Inferior parietal cortex (tissue), 1 donor: ENCODE results near the gene MTMR11.
"Not testable (repeated sequence)": the region's sequence is repeated elsewhere in the genome, so short reads cannot be mapped to it uniquely, and the experiment has no call there.

Source experiments
- DNase-seq: peaks from one replicate; pipeline ENCODE4 v3.0.0-alpha.2; 2016; ENCODE audit errors: extremely low spot score

The MTMR11 gene, protein sequence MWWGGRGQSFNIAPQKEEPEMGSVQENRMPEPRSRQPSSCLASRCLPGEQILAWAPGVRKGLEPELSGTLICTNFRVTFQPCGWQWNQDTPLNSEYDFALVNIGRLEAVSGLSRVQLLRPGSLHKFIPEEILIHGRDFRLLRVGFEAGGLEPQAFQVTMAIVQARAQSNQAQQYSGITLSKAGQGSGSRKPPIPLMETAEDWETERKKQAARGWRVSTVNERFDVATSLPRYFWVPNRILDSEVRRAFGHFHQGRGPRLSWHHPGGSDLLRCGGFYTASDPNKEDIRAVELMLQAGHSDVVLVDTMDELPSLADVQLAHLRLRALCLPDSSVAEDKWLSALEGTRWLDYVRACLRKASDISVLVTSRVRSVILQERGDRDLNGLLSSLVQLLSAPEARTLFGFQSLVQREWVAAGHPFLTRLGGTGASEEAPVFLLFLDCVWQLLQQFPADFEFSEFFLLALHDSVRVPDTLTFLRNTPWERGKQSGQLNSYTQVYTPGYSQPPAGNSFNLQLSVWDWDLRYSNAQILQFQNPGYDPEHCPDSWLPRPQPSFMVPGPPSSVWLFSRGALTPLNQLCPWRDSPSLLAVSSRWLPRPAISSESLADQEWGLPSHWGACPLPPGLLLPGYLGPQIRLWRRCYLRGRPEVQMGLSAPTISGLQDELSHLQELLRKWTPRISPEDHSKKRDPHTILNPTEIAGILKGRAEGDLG

DNA sequence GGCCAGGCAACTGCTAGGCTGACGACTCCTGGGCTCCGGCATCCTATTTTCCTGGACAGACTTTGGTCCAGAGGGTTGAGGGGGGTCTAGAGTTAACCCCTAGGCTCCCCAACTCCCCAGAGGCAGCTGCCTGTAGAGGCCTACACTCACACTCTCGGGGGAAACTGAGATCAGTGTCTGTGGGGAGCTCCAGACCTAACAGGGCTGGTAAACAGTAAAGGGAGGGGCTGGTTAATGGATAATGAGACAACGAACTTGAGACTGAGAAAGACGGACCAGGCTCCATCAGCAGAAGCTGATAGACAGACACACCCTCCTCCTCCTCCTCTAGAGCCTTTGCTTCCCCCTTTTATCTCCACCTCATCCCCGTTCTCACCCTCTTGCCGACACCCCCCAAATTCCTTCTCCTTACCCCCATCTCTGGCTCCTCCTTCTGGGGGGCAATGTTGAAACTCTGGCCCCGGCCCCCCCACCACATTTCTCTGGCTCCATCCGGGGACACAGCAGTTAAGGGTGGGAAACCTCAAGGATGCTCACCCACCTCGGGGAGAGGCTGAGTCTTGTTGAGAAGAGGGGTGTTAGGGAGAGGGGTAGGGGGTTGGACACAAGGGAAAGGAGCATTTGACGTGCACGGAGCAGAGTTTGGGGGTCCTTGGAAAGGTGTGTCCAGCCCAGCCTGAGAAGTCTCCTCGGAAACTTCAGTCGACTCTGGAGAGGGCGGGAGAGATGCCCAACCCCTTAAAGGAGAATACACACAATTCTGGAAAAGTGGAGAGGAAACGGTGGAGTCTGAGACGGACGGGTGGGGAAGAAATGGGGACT lies at the start of gene MTMR11:
Gene MTMR11, minus strand, starts transcription at position 710 of the 822 bp plus-strand sequence. Its CDS starts 232 bp downstream, at position 478.
- peak; percentile 51 for DNase-seq

DNA sequence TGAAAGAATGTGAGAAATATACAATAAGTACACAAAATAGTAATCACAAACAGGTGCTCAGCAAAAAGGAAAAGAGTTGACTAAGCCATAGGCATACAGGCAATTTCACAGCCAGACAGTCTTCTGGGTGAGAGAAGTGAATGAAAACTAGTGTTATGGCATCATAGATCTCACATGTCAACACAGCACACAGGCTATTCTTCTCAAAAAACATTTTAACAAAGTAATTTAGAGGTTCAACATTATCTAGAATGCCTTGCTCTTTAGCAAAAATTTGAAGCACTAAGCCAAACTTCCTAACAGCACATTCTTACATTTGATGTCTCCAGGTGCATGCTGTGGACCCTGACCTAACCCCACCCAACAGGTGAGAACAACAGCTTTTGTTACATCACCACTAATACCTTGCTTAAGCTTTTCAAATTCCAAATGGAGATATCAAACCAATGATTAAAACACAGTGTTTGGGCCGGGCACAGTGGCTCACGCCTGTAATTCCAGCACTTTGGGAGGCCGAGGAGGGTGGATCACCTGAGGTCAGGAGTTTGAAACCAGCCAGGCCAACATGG lies 43.4 kb upstream of the MTMR11 start:
- no peak for DNase-seq

DNA sequence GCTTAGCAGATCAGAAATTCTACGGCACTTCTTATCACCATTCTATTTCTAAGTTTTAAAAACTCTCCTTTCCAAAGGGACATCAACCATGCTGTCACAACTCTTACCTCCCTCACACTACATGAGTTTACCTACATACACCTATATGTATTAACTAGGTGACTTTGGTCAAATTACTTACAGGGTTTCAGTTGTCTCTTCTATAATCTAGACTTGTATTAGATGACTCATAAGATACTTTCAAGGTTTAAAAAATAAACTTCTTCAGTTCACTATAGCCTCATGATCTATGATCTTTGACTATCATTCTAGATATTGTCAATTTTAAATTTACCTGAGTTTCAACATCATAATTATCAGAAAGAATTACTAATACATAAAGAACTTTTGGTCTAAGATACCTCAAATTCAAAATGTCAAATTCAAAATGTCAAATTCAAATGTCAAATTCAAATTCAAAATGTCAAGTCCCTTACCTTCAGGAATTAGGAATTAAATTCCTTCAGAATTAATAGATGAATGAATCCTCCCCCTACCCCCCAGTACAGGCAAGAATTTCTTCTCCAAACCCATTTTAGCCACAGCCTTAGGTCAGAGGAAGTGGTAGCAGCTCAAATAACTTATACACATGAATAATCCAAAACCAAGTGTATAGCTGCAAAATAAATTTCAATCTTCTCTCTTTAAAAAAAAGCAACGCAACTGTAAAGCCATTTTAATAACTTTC lies 42.7 kb upstream of the MTMR11 start:
- no peak for DNase-seq

DNA sequence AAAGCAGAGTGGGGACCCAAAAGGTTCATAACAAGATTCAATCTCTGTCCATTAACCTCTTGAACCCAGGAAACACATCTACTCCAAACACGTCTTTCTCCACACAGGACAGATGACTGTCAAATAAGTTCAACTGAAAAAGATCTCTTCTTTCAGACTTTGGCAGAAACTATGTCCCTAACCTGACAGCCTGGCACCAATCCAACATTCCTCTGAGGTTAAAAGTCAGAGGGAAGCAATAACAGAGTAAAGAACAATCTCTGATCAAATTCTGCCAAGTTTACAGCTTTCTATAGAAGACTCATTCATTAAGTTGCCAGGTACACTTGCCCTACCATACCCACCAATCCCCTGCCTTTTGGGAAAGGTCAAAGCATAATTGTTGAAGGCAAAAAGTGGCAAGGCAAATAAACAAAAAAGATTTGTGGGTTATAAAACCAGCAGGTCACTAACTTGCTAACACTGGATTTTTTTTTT lies 41.9 kb upstream of the MTMR11 start:
- DNase-seq: no peak

DNA sequence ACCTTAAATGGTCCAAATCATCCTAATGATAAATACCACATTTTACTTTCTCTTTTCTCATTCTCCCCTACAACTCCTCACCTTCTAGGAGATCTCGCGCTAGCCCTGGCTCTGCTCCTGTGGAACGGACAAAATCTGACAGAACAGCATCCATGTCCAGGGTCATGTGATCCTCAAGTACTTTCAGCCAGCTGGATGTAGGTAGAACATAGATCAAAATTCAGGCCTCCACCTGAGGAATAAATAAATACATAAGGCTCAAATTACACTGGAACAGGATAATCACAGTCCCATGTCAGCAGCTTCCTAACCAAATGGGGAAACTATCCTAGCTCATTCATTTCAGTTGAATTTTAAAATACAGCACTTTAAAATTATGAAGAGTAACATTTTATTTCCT lies 40.7 kb upstream of the MTMR11 start:
- no peak for DNase-seq

DNA sequence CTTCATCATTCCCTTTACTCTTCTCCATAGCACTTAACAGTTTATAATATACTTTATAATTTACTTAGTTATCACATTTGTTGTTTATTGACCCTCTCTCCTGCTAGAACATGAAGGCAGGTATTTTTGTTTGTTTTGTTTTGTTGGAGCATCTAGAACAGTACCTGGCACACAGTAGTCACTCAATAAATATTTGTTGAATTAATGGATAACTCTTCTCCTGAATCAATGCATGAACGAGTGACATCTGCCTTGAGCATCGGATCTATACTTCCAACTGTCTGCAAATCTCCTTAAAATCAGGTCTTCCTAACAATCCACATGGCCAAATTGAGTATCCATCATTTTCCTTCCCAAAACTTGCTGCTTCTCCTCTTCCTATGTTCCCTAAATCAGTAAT lies 35.9 kb upstream of the MTMR11 start:
- no peak for DNase-seq

DNA sequence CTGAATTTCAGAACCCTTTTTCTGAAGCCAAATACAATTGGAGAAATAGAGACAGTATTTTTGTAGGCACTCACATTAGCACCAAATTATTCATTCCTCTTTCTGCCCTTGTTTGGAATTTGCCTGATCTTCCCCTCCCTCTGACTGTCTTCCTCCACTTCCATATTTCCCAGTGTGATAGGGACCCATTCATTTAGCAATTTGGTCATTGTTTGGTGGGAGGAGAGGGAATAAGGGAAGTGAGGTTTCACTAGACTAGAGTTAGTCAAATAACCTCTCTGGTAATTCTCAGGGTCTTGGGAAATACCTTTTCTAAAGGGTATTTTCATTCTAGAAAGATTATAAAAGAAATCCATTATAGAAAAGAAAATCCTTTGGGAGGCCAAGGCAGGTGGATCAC lies 31.0 kb upstream of the MTMR11 start:
- DNase-seq: no peak

DNA sequence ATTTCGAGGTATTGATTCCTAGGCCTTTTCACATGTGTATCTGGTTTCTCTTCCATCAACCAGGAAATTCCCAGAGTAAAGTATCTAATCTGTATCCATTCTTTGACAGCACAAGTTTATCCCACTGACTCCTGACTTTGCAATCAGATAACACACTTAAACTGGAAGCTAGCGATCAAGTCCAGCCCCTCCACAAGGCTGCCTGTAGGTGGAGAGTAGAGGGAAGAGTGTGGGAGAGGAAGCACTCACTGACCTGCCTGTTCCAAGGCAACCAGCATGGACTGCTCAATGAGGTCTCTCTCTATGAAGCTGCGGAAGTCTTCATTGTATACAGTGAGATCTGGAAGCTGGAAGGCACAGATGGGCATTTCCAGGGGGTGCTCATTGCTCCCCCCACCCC lies 30.4 kb upstream of the MTMR11 start:
- DNase-seq: no peak

DNA sequence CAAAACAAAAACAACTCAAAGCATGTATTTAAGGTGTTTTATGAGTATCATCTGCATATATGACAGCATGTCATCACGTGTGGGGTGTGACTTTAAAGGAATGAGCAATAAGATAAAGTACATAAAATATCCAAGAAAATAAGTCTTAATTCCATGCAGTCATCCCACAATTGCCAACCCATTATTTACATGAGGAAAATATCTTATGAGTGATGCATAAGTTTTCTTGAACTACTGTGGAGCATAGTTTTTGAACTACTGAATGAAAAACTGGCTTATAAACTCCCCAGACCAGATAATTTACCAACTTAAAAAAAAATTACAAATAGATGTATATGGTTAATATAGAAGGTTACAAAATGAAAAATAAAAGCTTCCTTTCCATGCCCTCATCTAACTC lies 29.7 kb upstream of the MTMR11 start:
- DNase-seq: no peak

DNA sequence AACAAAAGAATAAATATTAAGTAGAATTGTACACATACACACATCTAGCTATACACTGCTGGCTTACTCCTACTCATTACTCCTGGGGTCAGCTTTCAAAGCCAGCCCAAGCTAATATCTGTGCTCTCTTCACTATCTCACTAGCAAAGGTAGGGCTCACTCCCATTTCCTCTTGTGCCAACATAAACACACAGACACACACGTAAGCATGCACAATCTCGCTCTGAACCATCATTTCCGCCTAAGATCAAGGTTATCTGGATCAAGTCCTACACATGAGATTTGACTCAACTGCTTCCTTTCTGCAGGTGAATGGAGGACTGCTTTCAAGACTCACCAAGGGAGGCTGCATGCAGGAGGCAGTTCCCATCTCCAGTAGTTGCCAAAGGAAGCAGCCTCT lies 28.8 kb upstream of the MTMR11 start:
- DNase-seq: no peak

DNA sequence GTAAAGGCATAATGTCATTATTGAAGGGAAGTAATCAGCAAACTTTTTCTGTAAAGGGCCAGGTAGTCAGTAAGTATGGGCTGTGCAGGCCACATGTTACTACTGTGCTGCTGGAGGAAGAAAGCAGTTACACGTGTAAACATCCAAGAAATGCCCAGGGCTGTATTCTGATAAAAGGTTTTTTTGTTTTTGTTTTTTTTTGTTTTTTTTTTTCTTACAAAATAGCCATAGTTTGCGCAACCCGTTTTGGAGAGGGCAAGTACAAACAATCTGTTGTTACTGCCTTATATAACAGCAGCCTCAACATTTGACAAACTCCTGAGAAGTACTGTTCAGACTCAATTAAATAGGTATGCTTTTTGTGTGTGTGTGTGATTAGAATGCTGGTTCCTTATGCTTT lies 26.7 kb upstream of the MTMR11 start:
- DNase-seq: no peak

DNA sequence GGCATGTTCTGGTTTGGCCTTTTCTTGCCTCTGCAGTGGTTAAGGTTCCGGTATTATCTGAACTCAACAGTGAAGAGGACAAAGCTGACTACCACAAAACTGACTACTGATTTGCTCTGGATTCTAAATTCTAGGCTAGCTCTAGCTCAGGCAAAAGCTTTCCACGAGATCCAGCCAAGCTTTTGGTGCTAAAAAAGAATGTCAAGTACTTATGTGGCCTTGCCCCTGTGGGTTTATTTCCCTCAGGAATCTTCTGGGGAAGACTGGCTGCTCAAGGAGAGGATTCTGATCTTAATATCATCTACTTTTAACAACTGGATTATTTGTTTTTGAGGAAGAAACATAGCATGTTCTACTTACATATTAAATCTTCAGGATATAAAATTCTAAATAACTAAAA lies 26.1 kb upstream of the MTMR11 start:
- no peak for DNase-seq

DNA sequence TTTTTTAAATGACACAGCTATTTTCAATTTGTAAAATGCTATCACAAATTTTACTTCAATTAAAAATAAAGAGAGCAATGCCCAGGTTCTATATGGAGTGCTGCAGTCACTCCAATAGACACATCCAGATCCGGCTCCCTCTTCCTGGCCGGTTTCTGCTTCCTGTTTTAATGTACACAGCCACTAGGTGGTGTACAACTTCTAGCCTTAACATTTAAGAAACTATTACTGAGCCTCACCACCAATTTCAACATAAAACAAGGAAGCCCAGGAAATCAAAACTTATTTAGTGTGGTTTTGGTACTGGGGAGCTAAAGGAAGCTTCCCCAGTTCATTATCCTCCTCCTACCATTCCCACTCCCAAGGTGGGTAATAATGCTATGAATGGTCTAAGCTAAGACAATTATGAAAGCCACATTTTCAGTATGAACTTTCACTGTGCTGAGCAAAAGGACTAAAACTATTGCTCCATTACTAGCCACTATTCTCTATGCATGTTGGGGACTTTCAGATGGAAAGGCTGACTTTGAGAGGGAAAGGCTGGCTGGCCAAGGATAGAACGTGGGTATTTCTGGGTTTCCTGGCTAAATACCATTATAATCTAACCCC lies 25.5 kb upstream of the MTMR11 start:
- peak; percentile 91 for DNase-seq

DNA sequence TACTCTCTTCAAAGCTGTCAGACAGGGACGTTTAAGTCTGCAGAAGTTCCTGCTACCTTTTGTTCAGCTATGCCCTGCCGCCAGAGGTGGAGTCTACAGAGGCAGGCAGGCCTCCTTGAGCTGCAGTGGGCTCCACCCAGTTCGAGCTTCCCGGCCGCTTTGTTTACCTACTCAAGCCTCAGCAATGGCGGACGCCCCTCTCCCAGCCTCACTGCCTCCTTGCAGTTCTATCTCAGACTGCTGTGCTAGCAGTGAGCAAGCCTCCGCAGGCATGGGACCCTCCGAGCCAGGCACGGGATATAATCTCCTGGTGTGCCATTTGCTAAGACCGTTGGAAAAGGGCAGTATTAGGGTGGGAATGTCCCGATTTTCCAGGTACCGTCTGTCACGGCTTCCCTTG lies 20.9 kb upstream of the MTMR11 start:
- not testable (repeated sequence) for DNase-seq

DNA sequence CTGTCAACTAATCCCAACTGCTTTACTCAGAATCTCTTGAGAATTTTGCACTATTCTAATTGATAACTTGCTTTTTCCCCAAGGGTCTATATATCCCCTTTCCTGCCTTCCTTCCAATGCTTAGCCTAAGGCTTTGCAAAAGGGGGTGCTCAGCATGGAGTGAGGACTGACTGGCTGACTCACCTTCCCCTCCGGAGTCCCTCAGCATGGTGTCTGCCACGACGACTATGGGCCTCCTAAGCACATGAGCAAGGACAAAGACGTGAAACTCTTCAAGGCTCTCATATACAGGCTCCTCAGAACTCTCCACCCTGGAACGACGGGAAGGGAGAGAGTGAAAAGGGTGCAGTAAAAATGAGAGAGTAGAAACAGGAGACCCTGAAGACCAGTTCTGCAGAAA lies 13.2 kb upstream of the MTMR11 start:
- DNase-seq: no peak

DNA sequence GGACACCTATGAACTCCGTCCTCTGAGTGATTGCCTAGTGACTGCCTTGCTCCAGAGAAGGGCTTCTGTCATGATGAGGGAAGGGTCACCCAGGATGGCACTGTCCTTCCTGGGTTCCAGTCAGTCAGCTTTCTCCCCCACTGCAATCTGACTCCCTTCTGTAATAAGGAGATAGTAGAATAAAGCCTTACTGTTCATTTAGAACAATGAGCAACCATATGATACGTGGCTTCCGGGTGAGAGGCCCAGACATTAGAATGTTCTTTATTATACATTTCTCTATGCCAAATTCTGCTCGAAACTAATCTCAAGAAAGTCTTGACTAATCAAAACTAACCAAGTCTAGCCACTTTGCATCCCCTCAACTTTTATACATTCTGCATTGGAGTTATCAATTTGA lies 8.5 kb upstream of the MTMR11 start:
- DNase-seq: no peak

DNA sequence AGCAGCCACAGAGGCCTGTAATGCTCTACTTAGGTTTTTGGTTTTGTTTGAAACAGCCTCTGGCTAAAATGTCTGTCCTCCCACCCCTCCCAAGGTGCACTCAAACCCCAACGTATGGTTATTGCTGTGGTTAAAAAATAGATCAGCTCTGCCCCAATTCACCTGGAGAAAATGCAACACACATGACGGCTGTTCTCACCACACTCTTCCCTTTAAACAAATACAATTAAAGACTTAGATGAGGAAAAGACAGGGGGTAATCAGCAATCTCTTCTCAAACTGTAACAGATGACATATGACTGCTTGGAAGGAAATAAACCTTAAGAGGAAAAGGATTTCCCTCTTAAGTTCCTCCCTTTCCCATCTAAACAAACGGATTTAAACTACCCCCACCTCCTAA lies 6.2 kb upstream of the MTMR11 start:
- DNase-seq: no peak

DNA sequence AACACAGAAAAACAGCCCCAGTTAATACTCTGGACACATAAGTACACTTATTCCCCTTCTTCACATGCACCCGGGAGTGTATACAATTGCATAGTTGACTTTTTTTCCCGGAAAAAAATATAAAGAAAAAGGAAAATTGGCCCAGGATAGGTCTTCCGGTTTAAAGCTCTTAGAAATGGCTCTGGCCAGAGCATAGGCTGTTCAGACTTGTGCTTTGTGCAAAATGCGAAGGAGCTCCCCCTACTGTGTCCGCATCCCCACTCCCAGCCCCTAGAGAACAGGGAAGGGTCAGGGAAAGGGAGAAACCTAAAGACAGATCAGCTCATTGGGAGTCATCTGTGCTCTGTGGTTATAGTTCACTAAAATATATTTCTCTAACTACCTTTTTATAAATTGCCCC lies 5.5 kb upstream of the MTMR11 start:
- no peak for DNase-seq

DNA sequence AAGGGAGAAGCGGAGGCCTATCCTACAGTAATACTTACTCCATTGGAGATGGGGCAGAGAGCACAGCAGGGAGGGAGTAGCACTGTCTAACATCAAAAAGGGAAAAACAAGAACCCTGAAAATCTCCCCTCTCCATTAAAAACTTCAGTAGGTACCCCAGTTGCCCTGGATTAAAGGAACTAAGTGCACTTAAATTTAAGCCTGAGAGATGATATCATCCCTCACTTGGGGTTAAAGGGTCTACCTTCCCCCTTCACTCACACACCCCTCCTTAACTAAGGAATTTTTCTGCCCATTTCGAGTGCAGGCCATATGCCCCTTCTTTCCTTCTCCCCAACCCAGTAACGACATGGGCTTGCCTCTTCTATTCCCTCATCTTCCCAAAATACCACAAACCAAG lies 3.7 kb upstream of the MTMR11 start:
- DNase-seq: no peak

DNA sequence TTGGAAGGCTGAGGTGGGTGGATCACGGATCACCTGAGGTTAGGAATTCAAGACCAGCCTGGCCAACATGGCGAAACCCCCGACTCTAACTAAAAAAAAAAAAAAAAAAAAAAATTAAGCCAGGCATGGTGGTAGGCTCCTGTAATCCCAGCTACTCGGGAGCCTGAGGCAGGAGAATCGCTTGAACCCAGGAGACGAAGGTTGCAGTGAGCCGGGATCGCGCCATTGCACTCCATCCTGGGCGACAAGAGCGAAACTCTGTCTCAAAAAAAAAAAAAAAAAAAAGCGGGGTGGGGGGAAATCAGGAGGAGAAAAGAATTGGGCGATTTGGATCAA lies 2.0 kb upstream of the MTMR11 start:
- not testable (repeated sequence) for DNase-seq

DNA sequence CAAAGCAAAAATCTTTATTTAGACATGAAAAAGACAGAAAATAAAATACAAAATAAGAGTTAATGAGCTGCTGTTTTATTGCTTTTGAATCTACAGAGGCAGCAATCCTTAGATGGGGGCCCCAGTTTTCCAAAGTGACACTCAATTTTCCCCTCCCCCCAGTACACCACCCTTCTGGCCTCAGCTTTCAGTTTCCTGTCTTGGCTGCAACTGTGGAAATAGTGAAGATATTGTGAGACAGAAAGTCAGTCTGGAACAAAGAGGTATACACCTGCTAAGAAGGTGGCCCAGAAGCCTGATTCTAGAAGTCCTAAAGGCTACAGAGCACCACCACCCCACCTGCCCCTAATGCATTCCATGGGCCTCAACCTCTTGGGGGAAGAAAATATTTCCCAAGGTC lies 1.1 kb upstream of the MTMR11 start:
- DNase-seq: no peak
